Amniotic epithelial cell (primary cell): ENCODE data around the gene CHRNA3.

ENCODE experiments used
- DNase-seq: peaks from one replicate; pipeline ENCODE4 v3.0.0-alpha.2; 2010; ENCODE audit warnings: low read depth

CHRNA3 gene

GRCh38 chr15:78636378-78636859 is 15.6 kb upstream of the CHRNA3 start:
- DNase-seq: no peak

- DNase-seq: no peak
Observed at GRCh38 chr15:78635346-78635745, 14.6 kb upstream of the CHRNA3 start.

GRCh38 chr15:78634210-78635145 is 13.7 kb upstream of the CHRNA3 start:
- no peak for DNase-seq

GRCh38 chr15:78633348-78633747 is 12.6 kb upstream of the CHRNA3 start:
- no peak for DNase-seq

GRCh38 chr15:78630886-78631633 is 10.3 kb upstream of the CHRNA3 start:
- no peak for DNase-seq

GRCh38 chr15:78629716-78630065 is 8.9 kb upstream of the CHRNA3 start:
- DNase-seq: no peak

GRCh38 chr15:78629031-78629715 is 8.4 kb upstream of the CHRNA3 start:
- DNase-seq: no peak

- DNase-seq: no peak
Observed at GRCh38 chr15:78628227-78628626, 7.4 kb upstream of the CHRNA3 start.

- no peak for DNase-seq
Observed at GRCh38 chr15:78627348-78627747, 6.6 kb upstream of the CHRNA3 start.

GRCh38 chr15:78626381-78626995 is 5.7 kb upstream of the CHRNA3 start:
- DNase-seq: no peak

GRCh38 chr15:78625606-78626280 is 4.9 kb upstream of the CHRNA3 start:
- DNase-seq: no peak

GRCh38 chr15:78624651-78625590 is 4.1 kb upstream of the CHRNA3 start:
- DNase-seq: no peak

GRCh38 chr15:78623786-78624497 is 3.1 kb upstream of the CHRNA3 start:
- no peak for DNase-seq

GRCh38 chr15:78621810-78622402 is 1.1 kb upstream of the CHRNA3 start:
- DNase-seq: no peak

GRCh38 chr15:78620021-78620526 is 722 bp downstream of the CHRNA3 start:
- peak; percentile 2 for DNase-seq

GRCh38 chr15:78619022-78619950 is 1.5 kb downstream of the CHRNA3 start:
- DNase-seq: peak; percentile 80

- DNase-seq: peak; percentile 98
Observed at GRCh38 chr15:78618490-78618934, 2.3 kb downstream of the CHRNA3 start.

- no peak for DNase-seq
Observed at GRCh38 chr15:78618064-78618463, 2.7 kb downstream of the CHRNA3 start.
